Mucosa of stomach (tissue), 1 donor: Measurements from ENCODE around the gene NUP35.

Experiments used
- H3K27me3 ChIP-seq: one replicate; pipeline ENCODE4 v1.7.0; 2013; ENCODE audit warnings: mild to moderate bottlenecking, low read length; ENCODE audit not compliant: control insufficient read depth, insufficient read depth
- H3K36me3 ChIP-seq: one replicate; pipeline ENCODE4 v1.7.0; 2013; ENCODE audit warnings: low read length; ENCODE audit not compliant: control insufficient read depth, insufficient read depth
- H3K4me1 ChIP-seq: one replicate; pipeline ENCODE4 v1.7.0; 2013; ENCODE audit warnings: mild to moderate bottlenecking, low read length; ENCODE audit not compliant: control insufficient read depth, insufficient read depth
- H3K4me3 ChIP-seq: one replicate; pipeline ENCODE4 v1.7.0; 2013; ENCODE audit warnings: low read length
- H3K9ac ChIP-seq: one replicate; pipeline ENCODE4 v1.7.0; 2013; ENCODE audit warnings: mild to moderate bottlenecking, low read length, moderate library complexity
- H3K9me3 ChIP-seq: one replicate; pipeline ENCODE4 v1.7.0; 2013; ENCODE audit warnings: mild to moderate bottlenecking, low read length, moderate library complexity; ENCODE audit not compliant: control insufficient read depth
- donor health status: Pancreatic carcinoma.

The NUP35 gene

DNA sequence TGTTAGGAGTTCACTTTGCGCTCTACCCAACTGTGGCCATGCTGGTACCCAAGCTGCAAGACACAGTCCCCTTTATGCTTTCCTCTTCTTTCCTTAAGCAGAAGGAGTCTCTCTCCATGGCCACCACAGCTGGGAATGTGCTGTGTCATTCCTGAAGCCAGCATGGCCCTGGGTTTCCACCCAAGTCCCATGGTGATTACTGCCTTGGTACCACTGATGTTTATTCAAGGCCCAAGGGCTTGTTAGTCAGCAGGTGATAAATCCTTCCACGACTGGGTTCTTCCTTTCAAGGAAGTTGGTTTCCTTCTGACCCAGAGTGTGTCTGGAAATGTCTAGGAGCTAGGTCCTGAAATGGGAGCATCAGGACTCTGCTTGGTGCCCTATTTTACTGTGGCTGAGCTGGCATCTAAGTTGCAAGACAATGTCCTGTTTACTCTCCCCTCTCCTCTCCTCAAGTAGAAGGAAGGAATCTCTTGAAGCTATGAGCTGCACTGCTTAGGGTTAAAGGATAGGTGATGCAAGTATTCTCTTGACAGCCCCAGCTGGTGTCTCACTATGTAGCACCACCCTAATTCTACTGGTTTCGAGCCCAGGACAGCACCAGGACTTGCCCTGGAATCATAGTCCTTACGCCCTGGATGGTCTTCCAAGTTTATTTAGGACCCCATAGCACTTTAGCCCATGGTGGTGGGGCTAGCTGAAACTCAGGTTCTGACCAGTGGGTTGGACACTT lies 18.7 kb upstream of the NUP35 start:
- no peaks in the 10 kb centered on the region for H3K4me1 ChIP-seq
- no peaks in the 10 kb centered on the region for H3K36me3 ChIP-seq
- no peak overlapping the region for H3K9ac ChIP-seq
- no peaks in the 10 kb centered on the region for H3K9me3 ChIP-seq
- no peaks in the 10 kb centered on the region for H3K27me3 ChIP-seq
- H3K4me3 ChIP-seq, result no peak overlapping the region

DNA sequence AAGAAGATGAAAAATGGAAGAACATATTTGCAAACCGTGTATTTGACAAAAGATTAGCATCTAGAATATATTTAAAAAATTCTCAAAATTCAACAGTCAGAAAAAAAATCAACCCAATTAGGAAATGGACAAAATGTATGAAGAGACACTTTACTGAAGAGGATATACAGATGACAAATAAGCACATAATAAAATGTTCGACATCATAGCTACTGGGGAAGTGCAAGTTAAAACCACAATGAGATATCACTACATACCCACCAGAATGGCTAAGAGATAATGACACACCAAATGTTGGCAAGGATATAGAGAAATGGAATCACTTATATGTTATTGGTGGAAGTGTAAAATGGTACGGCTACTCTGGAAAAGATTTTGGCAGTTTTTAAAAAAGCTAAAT lies 11.7 kb upstream of the NUP35 start:
- no peaks in the 10 kb centered on the region for H3K4me1 ChIP-seq
- H3K9ac ChIP-seq, result no peak overlapping the region
- H3K4me3 ChIP-seq, result no peak overlapping the region
- no peaks in the 10 kb centered on the region for H3K9me3 ChIP-seq
- H3K27me3 ChIP-seq, result no peaks in the 10 kb centered on the region
- H3K36me3 ChIP-seq, result no peaks in the 10 kb centered on the region

DNA sequence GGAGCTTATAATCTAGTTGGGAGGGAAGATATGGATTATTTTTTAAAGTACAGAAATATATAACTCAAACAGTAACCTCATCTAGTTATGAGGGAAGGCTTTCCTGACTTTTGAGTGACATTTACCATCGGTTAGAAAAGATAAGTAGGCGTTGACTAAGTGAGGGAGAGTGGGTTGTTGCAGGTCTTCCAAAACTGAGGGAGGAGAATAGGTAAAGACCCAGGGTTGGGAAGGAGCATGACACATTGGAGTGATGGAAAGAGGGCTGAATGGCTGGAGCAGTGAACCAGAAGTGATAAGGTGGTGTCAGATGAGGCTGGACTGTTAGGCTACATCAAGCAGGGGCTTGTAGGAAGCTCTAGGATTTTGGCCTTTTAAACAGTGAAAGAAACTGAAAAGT lies 10.6 kb upstream of the NUP35 start:
- Histone ChIP-seq H3K4me3 (no peak overlapping the region), H3K36me3 (no peaks in the 10 kb centered on the region), H3K27me3 (no peaks in the 10 kb centered on the region), H3K4me1 (no peaks in the 10 kb centered on the region), H3K9ac (no peak overlapping the region), H3K9me3 (no peaks in the 10 kb centered on the region)

DNA sequence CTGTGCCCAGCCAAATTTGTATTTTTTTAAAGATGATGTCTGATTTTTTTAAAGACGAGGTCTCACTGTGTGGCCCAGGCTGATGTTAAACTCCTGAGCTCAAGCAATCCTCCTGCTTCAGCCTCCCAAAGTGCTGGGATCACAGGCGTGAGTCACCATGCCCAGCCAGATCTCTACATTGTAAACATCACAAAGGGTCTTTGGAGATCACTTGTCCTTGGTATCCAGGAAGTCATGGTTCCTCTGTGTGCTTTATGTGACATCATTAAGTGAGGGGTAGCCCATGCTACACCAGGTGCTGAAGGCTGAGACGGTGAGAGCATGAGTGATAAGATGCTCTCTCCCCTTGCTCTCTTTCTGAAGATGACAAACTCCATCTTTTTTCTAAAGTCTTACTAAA lies 7.0 kb upstream of the NUP35 start:
- H3K9me3 ChIP-seq, result no peaks in the 10 kb centered on the region
- no peaks in the 10 kb centered on the region for H3K27me3 ChIP-seq

GRCh38 chr2:183123117-183123958 lies 905 bp upstream of the NUP35 start:
- Histone ChIP-seq H3K4me3 (peak overlapping the region; percentile 43), H3K4me1 (no peaks in the 10 kb centered on the region), H3K9ac (peak overlapping the region; percentile 75), H3K27me3 (no peaks in the 10 kb centered on the region), H3K36me3 (no peaks in the 10 kb centered on the region), H3K9me3 (no peaks in the 10 kb centered on the region)

More for the DNA sequence above, 7.0 kb upstream of the NUP35 start:
- Histone ChIP-seq H3K36me3 (no peaks in the 10 kb centered on the region), H3K9ac (no peak overlapping the region), H3K4me1 (no peaks in the 10 kb centered on the region), H3K4me3 (no peak overlapping the region)

- Histone ChIP-seq H3K4me3 (peak overlapping the region; percentile 43), H3K36me3 (no peaks in the 10 kb centered on the region), H3K9ac (peak overlapping the region; percentile 75), H3K4me1 (no peaks in the 10 kb centered on the region), H3K9me3 (no peaks in the 10 kb centered on the region), H3K27me3 (no peaks in the 10 kb centered on the region)
Observed at GRCh38 chr2:183123959-183124221, 353 bp upstream of the NUP35 start.

- Histone ChIP-seq H3K27me3 (no peaks in the 10 kb centered on the region), H3K36me3 (no peaks in the 10 kb centered on the region), H3K4me3 (peak overlapping the region; percentile 43), H3K9me3 (no peaks in the 10 kb centered on the region), H3K9ac (peak overlapping the region; percentile 75), H3K4me1 (no peaks in the 10 kb centered on the region)
Observed at GRCh38 chr2:183124957-183125255, 663 bp downstream of the NUP35 start.

DNA sequence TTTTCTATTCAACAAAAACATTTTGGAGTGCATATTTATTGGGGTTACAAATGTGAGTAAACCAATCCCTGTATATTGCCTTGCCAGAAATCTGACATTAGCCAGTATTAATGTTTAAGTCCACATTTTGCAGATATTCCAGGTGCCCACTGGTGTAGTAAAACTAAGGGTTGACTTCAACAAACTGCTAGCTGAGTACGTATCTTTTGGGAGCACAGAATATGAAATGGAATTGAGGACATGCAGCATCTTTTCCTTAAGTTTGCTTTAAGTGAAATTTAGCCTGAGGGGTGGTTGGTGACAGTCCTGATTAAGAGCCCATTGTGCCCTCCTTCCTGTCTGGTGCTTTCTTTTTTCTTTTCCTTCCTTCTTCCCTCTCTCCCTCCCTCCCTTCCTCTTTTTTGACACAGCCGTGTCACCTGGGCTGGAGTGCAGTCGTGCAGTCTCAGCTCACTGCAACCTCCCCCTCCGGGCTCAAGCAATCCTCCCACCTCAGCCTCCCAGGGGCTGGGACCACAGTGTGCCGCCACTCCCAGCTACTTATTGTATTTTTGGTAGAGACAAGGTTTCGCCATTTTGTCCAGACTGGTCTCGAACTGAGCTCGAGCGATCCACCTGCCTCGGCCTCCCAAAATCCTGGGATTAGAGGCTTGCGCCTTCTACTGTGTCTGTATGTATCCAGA lies 1.6 kb downstream of the NUP35 start:
- H3K36me3 ChIP-seq, result no peaks in the 10 kb centered on the region
- no peak overlapping the region for H3K9ac ChIP-seq
- no peak overlapping the region for H3K4me3 ChIP-seq
- H3K9me3 ChIP-seq, result no peaks in the 10 kb centered on the region
- no peaks in the 10 kb centered on the region for H3K4me1 ChIP-seq
- no peaks in the 10 kb centered on the region for H3K27me3 ChIP-seq

DNA sequence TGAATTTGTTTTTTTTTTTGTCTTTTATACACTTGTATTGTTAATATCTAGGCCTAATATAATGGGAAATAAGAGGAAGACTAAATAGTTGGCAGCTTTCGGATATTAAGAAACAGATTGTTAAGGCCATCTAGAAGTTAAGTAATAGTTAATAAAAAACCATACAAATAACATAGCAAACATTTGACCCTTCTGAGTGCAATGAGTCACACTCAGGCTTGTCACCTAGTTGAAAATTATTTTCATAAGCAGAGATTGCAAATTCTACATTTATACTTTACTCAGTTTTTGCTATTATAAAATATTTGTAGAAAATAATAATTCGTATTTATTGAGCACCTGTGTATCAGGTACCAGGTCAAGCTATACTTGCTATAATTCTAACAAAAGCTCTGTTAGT lies 2.4 kb downstream of the NUP35 start:
- no peak overlapping the region for H3K4me3 ChIP-seq
- no peaks in the 10 kb centered on the region for H3K36me3 ChIP-seq
- H3K9me3 ChIP-seq, result no peaks in the 10 kb centered on the region

DNA sequence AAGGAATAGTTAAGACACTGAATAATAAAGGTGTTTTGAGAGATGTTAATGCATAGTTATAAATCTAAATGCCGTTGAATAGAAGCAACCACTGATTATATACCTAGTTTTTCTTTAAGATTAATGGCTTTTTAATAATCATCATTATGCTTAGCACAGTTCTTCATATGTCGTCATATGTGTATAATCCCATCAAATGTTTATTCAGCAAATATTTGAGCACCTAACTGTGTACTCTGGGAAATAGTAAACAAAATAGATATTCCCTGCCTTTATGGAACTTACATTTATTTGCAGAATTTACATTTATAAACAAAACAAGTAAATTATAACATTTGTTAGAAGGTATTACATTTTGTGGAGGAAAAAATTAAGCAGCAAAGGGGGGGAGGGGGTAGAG lies 9.8 kb downstream of the NUP35 start:
- no peaks in the 10 kb centered on the region for H3K36me3 ChIP-seq
- no peak overlapping the region for H3K9ac ChIP-seq
- H3K27me3 ChIP-seq, result no peaks in the 10 kb centered on the region

More for the DNA sequence above, 2.4 kb downstream of the NUP35 start:
- Histone ChIP-seq H3K9ac (no peak overlapping the region), H3K27me3 (no peaks in the 10 kb centered on the region), H3K4me1 (no peaks in the 10 kb centered on the region)

DNA sequence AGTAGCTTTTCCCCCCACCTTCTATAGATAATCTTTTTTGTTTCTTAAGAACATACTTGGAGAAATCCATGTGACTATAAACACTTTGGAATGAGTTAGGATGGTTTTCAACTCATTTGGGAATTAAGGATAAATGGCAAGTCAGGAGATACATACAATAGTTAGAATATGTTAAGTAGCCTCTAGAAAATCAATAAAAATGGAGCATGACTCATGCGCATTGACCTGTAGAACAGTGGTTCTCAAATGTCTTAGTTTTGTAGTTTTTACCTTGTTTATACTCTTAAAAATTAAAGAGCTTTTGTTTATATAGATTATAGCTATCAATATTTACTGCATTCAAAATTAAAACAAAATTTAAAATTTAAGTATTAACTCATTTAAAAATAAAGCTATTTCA lies 24.7 kb downstream of the NUP35 start:
- Histone ChIP-seq H3K9me3 (peaks cover 3% of the 10 kb centered on the region), H3K36me3 (no peaks in the 10 kb centered on the region)

More for the DNA sequence above, 9.8 kb downstream of the NUP35 start:
- H3K4me3 ChIP-seq, result no peak overlapping the region
- H3K4me1 ChIP-seq, result no peaks in the 10 kb centered on the region
- no peaks in the 10 kb centered on the region for H3K9me3 ChIP-seq

DNA sequence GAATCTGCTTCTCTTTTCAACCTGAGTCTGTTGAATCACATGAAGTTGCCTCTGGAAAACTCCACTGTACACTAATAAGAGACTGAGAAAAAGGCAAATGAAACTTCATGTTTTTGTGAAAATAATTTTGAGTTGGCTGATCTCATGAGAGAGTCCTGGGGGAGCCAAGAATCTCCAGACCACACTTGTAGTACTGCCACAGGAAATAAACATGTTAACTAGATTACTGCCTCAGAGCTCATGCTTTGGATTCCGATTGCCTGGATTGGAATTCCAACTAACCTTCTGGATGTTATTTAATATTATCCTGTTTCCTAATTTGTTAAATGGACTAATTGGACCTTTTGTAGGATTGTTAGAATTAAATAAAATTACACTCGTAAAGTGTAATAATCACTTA lies 25.2 kb downstream of the NUP35 start:
- H3K36me3 ChIP-seq, result no peaks in the 10 kb centered on the region
- peaks cover 3% of the 10 kb centered on the region for H3K9me3 ChIP-seq
- H3K4me3 ChIP-seq, result no peak overlapping the region
- no peaks in the 10 kb centered on the region for H3K4me1 ChIP-seq
- no peak overlapping the region for H3K9ac ChIP-seq
- no peaks in the 10 kb centered on the region for H3K27me3 ChIP-seq

More for the DNA sequence above, 24.7 kb downstream of the NUP35 start:
- Histone ChIP-seq H3K9ac (no peak overlapping the region), H3K27me3 (no peaks in the 10 kb centered on the region), H3K4me1 (no peaks in the 10 kb centered on the region), H3K4me3 (no peak overlapping the region)
